C4-2B (cell line): Measurements from ENCODE around the gene CES3.

Experiments used
- CTCF ChIP-seq: fragments of 450-650 bp; conservative IDR thresholded peaks from 2 replicates; pipeline ENCODE4 v1.5.1; 2017; ENCODE audit warnings: mild to moderate bottlenecking
- ZFX ChIP-seq: fragments of 450-650 bp; IDR thresholded peaks from 2 replicates; pipeline ENCODE4 v1.6.1; 2017

GRCh38 chr16:67011274-67011673 lies 50.2 kb downstream of the CES3 start:
- no peak for TF ChIP-seq CTCF
- no peak for TF ChIP-seq ZFX
